ENCODE data around the gene RNF144A. TPM values are rescaled to one million over a fixed set of nuclear protein-coding genes. Genes with fewer than 3 reads are reported as not detected.

The RNF144A gene
- total and polyA plus RNA-seq, 2 donors (not counting 3 experiments of a cell fraction or from before 2014, with no cell fraction given): 9.7 to 28.8 TPM

GRCh38 chr2:7027956-7028655, 110.9 kb downstream of the RNF144A start:
- Histone ChIP-seq H3K36me3 (ENCODE audit: control insufficient read depth in 2 of 2, extremely low read depth in 1 of 2, insufficient read depth in 2 of 2, low read length in 2 of 2) (peaks cover 0 to 3% of the 10 kb centered on the region in 2 experiments), H3K9me1 (replicated peaks; ENCODE audit: control insufficient read depth, extremely low read depth, insufficient read depth, low read length) (no peaks in the 10 kb centered on the region), H3K27ac (ENCODE audit: insufficient read depth, low read depth, low read length) (no peak overlapping the region), H3K9ac (replicated peaks; ENCODE audit: extremely low read depth, insufficient read depth, low read length) (no peak overlapping the region), H4K20me1 (replicated peaks; ENCODE audit: control insufficient read depth, extremely low read depth, insufficient read depth, low read length) (no peaks in the 10 kb centered on the region), H3K27me3 (ENCODE audit: control insufficient read depth in 2 of 2, insufficient read depth in 2 of 2, low read length in 2 of 2) (no peaks in the 10 kb centered on the region), H2AFZ (ENCODE audit: low read depth, low read length) (no peak overlapping the region), H3K9me3 (replicated peaks; ENCODE audit: control insufficient read depth, insufficient read depth, low read length) (no peaks in the 10 kb centered on the region), H3K4me2 (ENCODE audit: insufficient read depth, low read length) (no peak overlapping the region), H3K4me1 (ENCODE audit: control insufficient read depth, extremely low read depth, insufficient read depth, low read length) (peaks cover 9% of the 10 kb centered on the region), H3K79me2 (ENCODE audit: control insufficient read depth, insufficient read depth, low read length) (no peaks in the 10 kb centered on the region), H3K4me3 (replicated peaks in 1 of 3; ENCODE audit: insufficient read depth in 1 of 3, low read depth in 1 of 3, low read length in 3 of 3) (no peak overlapping the region)
- FAIRE-seq (no peak), DNase-seq (ENCODE audit: low read depth, low spot score) (no peak)
- POLR2A ChIA-PET: no interaction called here
- no peak for TF ChIP-seq JUN (IDR thresholded peaks at IDR 0.05; ENCODE audit: borderline replicate concordance, insufficient read depth, insufficient read length, low read depth)
- TF ChIP-seq EZH2 (IDR thresholded peaks at IDR 0.05; ENCODE audit: borderline replicate concordance, low read depth, low read length, severe bottlenecking): no peak
- no peak for TF ChIP-seq GATA2 (IDR thresholded peaks at IDR 0.05; ENCODE audit: insufficient read depth, insufficient read length, low read depth, low read length)
- no peak for TF ChIP-seq FOS (IDR thresholded peaks at IDR 0.05; ENCODE audit: borderline replicate concordance, insufficient read depth, low read length)
- TF ChIP-seq CTCF (IDR thresholded peaks at IDR 0.05; ENCODE audit: extremely low read depth in 1 of 2, insufficient read depth in 1 of 2, low read depth in 1 of 2, low read length in 2 of 2): no peak
- TF ChIP-seq POLR2A (IDR thresholded peaks at IDR 0.05; ENCODE audit: low read depth, low read length): no peak
- TF ChIP-seq POLR2AphosphoS5 (IDR thresholded peaks at IDR 0.05; ENCODE audit: insufficient read depth, low read depth, low read length): no peak
- no peak for TF ChIP-seq MYC (IDR thresholded peaks at IDR 0.05; ENCODE audit: low read depth, low read length)
- TF ChIP-seq MAX (IDR thresholded peaks at IDR 0.05; ENCODE audit: insufficient read depth, insufficient read length): no peak
- intact Hi-C loops (cut with micrococcal nuclease) (loop anchor here (5.0 kb wide), 1 partner anchor 111 kb away; the partner anchor contains the start of gene RNF144A), dilution Hi-C loops (cut with MboI; ENCODE audit: extremely low pct_ligation_motif_present, low sequenced_read_pairs) (no loop called here)
- BruUV-seq (replicated peaks): no TSS peak
- CTCF ChIA-PET: interaction anchor here (0.7 to 2.7 kb wide), 7 partner anchors 9 to 131 kb away, joined by 3 to 11 read pairs (median 7); no protein-coding TSS in a partner anchor

Measured in endothelial cell of umbilical vein (primary cell).